Thoracic aorta (tissue), 2 donors: ENCODE results near the gene MC3R. TPM values are rescaled to one million over a fixed set of nuclear protein-coding genes. Genes with fewer than 3 reads are reported as not detected.

ENCODE experiments used
- ATAC-seq: fragments of 150-250 bp; one replicate; pipeline ENCODE4 v1.8.0; 2017; ENCODE audit warnings: low read depth; ENCODE audit not compliant: insufficient number of reproducible peaks, low FRiP score
- DNase-seq: peaks from one replicate; pipeline ENCODE4 v3.0.0-alpha.2; 2020; ENCODE audit warnings: low spot score
- H3K27ac ChIP-seq, 2 donors: fragments of 200-600 bp; sonication (generic); 1 replicate in 1 of 2; 2 replicates in 1 of 2; pipeline ENCODE4 v1.5.1; 2016; ENCODE audit warnings: mild to moderate bottlenecking in 2 of 2, moderate library complexity in 2 of 2
- H3K27me3 ChIP-seq: fragments of 200-600 bp; sonication (generic); replicated peaks from 2 replicates; pipeline ENCODE4 v1.6.0; 2016; ENCODE audit warnings: mild to moderate bottlenecking; ENCODE audit not compliant: insufficient read depth
- H3K36me3 ChIP-seq: fragments of 200-600 bp; sonication (generic); one replicate; pipeline ENCODE4 v1.5.1; 2016
- H3K4me1 ChIP-seq, 2 donors: fragments of 200-600 bp; sonication (generic); 1 replicate in 1 of 2; 2 replicates in 1 of 2; pipeline versions ENCODE4 v1.5.1 to v1.6.0; 2016; ENCODE audit warnings: low read depth in 2 of 2, mild to moderate bottlenecking in 1 of 2; ENCODE audit not compliant: control insufficient read depth in 1 of 2
- H3K4me3 ChIP-seq: fragments of 200-600 bp; sonication (generic); 2 replicates; pipeline ENCODE4 v1.5.1; 2016; ENCODE audit warnings: mild to moderate bottlenecking
- H3K9me3 ChIP-seq: fragments of 200-600 bp; sonication (generic); 2 replicates; pipeline ENCODE4 v1.5.1; 2016
- CTCF ChIP-seq: fragments of 200-600 bp; sonication (generic); IDR thresholded peaks from one replicate; pipeline ENCODE4 v1.5.1; 2019; ENCODE audit warnings: antibody characterized with exemption
- total RNA-seq, 2 donors: library from RNA; depleted of rRNA; stranded (reverse); fragments of >200 nt; gene quantifications; one replicate each; pipeline versions ENCODE4 v1.1.0 to v1.2.3, GENCODE V29; 2016

Gene MC3R
- total RNA-seq, 2 donors from 2014 or later: not detected

GRCh38 chr20:56228021-56228420 lies 20.5 kb upstream of the MC3R start:
- DNase-seq (no peak), ATAC-seq (no peak)
- Histone ChIP-seq H3K9me3 (no peaks in the 10 kb centered on the region), H3K27me3 (no peaks in the 10 kb centered on the region), H3K4me3 (no peak overlapping the region), H3K27ac (no peak overlapping the region), H3K4me1 (no peaks in the 10 kb centered on the region), H3K36me3 (no peaks in the 10 kb centered on the region)
- TF ChIP-seq CTCF: no peak

- Histone ChIP-seq H3K27ac (no peak overlapping the region), H3K27me3 (no peaks in the 10 kb centered on the region), H3K4me1 (no peaks in the 10 kb centered on the region), H3K36me3 (no peaks in the 10 kb centered on the region), H3K9me3 (no peaks in the 10 kb centered on the region), H3K4me3 (no peak overlapping the region)
- DNase-seq (no peak), ATAC-seq (no peak)
- no peak for TF ChIP-seq CTCF
These were observed 18.7 kb upstream of the MC3R start for GRCh38 chr20:56229812-56230211.

- Histone ChIP-seq H3K9me3 (peaks cover 3% of the 10 kb centered on the region), H3K4me1 (no peaks in the 10 kb centered on the region), H3K27ac (no peak overlapping the region), H3K27me3 (no peaks in the 10 kb centered on the region), H3K4me3 (no peak overlapping the region), H3K36me3 (no peaks in the 10 kb centered on the region)
- ATAC-seq: no peak
- DNase-seq: no peak
- no peak for TF ChIP-seq CTCF
These were observed 14.4 kb upstream of the MC3R start for GRCh38 chr20:56234110-56234509.

GRCh38 chr20:56237335-56237734 lies 11.2 kb upstream of the MC3R start:
- no peak for TF ChIP-seq CTCF
- no peak for DNase-seq
- Histone ChIP-seq H3K4me1 (no peaks in the 10 kb centered on the region), H3K4me3 (no peak overlapping the region), H3K27ac (no peak overlapping the region), H3K27me3 (no peaks in the 10 kb centered on the region), H3K36me3 (no peaks in the 10 kb centered on the region), H3K9me3 (peaks cover 3% of the 10 kb centered on the region)
- ATAC-seq: no peak

- Histone ChIP-seq H3K27ac (no peak overlapping the region), H3K4me3 (no peak overlapping the region), H3K27me3 (no peaks in the 10 kb centered on the region), H3K9me3 (no peaks in the 10 kb centered on the region), H3K4me1 (no peaks in the 10 kb centered on the region), H3K36me3 (no peaks in the 10 kb centered on the region)
- ATAC-seq: no peak
- no peak for TF ChIP-seq CTCF
- no peak for DNase-seq
These were observed 4.3 kb upstream of the MC3R start for GRCh38 chr20:56244259-56244658.
